Measurements from ENCODE around the gene IGLL5.

IGLL5 gene

DNA sequence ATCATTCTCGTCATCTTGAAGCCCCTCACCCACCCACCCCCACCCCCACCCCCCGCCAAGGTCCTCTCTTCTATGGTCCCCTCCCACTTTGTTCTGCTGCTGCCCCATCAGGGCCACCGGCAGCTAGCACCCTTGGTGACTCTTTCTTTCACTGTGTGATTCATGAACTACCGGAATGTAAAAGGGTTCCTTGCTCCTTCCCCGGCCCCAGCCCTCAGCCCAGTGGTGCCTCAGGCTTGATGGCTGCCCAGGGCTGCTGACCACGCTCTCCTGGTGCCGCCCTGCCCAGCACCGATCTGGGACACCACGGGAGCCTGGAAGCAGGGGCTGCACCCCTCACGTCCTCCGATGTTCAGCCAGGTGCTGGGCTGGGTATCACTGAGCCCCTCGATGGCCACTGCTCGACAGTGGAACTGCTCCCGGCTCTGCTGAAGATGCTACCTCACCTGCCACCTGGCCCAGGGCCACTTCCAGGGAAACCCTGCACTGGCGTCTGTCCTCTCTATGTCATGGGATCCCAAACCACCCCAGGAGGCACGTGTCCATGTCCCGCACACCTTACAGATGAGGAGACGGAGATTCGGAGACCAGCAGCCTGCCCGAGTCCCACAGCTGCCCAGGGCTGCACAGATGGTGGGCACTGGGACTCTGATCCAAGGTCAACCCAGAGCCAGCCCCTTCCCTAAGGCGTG, 39.7 kb downstream of the IGLL5 start:
- DNase-seq (ENCODE audit: low spot score) = no peak

DNA sequence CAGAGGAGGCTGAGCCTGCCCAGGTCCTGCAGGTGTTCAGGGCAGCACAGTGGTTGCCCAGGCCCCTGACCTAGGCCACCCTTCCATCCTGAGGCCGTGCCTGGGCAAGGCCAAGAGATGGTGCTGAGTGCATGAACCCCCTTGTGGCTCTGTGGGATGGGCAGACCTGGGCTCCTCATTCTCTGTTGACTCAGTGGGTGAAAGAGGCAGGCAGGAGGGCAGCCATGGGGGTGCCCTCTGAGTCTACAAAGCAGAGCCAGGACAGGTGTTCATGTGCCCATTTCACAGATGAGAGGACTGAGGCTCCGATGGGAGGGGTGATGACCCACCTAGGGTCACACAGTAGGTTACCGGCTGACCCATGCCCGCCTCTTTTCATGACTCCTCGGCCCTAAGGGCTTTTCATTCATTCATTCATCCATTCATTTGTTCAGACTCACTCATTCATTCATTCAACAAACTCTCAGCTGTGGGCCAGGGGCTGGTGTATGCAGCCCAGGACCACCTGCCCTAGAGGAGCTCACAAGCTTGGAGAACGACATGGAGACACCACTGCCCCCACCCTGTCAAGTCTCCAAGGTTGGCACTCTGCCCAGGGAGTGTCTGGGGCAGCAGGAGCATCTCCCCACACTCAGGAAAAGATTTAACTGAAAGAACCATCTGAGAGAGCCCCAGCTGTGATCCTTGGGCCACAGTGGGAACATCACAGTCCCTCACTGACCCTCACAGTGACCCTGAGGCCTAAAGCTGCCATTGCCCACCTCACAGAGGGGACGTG, 40.5 kb downstream of the IGLL5 start:
- DNase-seq (ENCODE audit: low spot score) = no peak

DNA sequence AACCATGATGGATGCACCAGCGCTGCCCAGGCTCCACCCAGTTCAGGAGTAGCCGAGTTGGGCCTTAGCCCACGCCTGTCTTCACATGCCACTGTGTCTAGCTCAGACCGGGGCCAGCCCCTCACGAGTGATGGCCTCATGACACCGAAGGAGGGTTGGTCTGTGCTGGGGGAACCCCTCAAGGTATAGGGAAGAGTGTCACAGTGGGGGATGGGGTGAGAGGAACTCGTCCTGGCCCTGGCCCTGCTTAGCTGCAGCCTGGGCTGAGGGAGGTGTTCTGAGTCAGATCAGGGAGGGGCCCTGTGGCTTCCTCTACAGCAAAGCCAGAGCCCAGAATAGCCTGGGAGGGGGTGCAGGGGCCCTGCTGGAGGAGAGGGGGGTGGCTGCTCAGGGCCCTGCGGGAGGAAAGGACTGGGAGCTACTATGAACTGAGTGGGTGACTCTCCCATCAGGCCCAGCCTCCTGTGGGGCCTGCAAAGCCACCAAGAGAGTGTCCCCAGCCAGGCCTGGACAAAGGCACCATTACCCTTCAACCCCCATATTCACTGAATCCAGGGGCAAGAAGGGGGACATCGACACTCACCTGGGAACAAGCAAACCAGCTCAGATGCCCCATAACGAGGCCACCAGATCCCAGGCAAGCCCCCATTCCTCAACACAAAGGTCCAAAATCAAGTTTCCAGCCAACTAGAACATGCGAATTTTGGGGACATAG, 41.2 kb downstream of the IGLL5 start:
- peak; percentile 65 for DNase-seq (ENCODE audit: low spot score)

DNA sequence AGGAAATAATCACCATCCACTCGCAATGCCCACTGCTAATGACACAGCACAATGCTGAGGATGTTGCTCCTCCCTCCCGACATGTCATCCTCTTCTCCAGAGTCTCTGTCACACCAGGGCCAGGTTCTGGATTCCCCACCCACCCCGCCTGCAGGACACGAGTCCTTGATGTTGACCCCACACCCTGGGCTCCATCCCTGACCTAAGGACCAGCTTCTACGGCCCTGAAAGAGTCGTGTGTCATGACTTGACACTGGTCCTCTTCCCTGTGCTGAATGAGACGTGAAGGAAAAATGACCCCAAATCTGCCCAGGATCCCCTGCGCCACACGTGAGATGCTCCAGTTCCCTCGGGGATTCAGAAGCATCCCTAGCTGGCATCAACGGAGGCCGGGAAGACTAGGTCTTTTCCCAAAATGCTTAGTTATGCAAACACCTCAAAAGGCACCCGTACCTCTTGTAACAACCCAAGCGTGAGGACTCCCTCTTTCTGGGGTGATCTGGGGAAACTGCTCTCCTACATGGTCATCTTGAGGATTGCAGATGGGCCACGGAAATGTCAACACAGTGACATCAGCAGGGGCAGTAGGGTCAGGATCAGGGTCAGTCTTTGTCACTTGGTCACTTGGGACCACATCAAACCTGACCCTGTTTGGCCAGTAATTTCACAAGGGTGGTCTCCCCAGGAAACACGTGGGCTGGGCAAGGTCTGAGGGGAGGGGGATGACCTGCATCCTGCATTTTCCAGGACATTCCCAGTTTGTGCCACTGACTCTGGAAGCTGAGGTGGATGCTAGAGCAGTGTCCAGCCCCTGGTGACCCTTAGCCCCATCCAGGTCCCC, 42.0 kb downstream of the IGLL5 start:
- DNase-seq (ENCODE audit: low spot score) = no peak

DNA sequence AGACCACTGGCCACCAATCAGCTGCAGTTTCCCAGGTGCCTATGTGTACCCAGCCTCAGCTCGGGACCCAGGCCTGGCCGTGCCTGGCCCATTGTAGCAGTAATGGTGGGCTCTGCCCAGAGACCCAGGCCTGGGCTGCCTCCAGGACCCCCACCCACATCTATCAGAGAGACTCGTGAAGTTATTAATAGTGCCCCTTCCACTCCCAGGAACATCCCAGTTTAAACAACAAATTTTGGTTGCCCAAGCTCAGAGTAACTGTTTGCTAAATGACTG, 42.5 kb downstream of the IGLL5 start:
- DNase-seq (ENCODE audit: low spot score) = no peak

DNA sequence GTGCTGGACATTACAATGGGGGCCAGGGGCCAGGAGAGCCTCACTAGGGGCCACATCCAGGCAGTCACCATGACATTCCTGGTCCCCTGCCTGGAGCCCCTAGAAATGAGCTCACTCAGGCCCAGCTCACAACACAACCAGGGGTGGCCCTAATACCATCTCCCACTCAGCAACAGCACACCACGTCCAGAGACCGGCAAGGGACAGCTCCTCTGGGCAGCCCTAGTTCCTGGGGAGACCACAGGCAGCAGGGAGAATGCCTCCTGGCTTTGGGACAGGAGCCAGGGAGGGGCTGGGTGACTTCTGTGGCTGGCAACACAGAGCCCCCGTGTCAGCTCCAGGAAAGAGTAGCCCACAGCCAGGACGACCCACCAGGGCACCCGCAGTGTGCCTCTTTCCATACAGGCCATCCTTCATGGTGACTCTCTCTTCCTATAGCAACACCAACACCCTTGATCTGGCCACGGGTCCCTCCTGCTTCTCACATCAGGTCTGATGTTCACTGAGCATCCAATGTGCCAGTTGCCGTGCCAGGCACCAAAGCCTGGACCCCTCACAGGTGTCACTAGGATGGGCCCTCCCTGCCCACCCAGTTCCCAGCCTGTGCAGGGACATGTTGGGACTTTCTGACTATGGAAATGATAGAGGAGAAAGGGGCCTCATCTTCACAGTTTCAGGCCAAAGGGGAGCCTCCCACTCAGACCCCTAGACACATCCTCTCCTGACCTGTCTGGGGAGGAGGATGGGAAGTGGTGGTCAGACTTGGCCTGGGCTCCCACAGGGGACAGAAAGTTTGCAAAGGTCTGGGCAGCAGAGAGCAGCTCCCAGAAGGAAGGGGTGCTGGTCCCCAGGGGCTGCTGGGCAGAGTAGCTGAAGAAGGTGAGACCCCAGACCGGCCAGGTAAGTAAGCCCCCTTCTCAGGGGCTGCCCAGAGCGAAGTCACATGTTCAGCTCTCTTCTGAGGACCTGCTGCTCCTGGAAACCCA, 43.2 kb downstream of the IGLL5 start:
- DNase-seq (ENCODE audit: low spot score) = no peak

DNA sequence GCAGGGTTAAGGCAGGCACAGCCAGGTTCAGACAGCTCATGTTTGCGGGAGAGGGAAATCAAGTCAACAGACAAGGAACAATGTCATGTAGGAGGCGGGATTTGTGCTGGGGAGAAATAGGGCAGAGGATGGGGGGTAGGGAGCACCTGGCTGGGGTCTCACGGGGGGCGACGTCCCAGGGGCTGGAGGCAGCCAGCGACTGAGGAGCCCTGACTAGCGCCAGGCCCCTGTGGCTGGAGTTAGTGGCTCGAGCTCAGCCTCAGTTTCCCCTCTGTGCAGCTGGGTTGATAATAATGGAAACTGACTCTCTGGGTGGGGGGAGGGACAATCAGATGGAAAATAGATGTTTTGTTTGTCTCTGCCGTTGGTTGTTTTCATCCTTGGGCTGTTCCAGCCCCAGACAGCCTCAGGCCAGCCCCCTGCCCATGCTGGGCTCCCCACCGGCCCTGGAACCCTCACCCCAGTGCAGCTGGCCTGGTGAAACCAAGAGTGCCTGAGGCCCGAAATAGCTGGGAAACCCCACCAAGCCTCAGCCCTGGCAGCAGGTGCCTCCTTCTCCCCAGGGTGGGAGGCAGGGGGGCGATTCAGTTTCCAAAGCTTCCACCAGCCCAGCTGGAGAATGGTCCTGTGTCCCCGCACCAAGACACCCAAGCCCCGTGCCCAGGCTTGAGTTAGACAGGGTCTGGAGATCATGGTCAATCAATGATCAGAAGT, 44.1 kb downstream of the IGLL5 start:
- DNase-seq (ENCODE audit: low spot score) = no peak

DNA sequence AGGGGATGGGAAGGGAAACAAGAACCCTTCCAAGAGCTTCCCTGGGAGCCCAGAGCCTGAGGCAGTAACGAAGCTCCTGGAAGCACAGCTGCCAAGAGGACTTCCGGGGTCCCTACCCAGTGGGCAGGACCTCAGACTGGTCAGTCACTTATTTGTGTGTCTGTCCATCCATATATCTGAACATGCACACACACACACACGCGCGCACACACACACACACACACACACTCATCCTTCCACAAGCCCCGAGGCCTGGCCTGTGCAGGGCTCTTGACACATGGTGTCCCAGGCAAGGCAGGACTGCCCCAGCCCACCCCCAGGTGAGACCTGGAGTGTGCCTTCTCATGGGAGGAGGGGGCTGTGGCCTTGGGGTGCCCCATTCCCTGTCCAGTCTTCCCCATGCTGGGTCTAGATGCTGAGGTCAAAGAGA, 44.9 kb downstream of the IGLL5 start:
- no peak for DNase-seq (ENCODE audit: low spot score)

DNA sequence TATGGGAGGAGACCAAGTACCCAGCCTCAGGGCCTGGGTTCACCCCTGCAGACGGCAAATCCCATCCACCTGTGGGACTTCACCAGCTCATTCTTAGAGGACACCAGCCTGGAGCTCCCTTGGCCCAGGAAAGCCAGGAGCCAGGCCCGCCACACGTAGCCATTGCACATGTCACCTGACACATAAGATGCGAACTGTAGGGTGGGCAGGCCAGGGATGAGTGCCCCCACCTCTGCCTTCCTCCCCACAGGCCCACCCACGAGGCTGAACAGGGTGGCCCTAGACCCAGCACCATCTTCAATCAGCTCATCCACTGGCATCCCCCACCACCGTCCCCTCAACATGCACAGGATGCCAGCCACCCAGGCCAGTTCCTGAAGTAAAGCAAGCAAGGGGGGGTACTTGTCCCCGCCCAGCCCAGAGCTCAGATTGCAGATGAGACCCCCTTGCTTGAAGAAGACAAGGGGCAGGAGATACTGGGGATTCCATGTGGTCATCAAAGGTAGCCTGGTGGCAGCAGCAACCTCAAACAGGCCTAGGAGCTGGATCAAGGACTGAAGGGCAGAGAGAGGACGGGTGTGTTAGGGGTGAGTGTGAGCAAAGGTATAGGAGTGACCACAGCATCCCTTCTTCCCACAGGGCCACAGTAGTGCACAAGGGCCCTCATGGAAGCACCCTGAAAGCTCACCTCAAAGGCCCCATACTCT, 45.6 kb downstream of the IGLL5 start:
- no peak for DNase-seq (ENCODE audit: low spot score)

DNA sequence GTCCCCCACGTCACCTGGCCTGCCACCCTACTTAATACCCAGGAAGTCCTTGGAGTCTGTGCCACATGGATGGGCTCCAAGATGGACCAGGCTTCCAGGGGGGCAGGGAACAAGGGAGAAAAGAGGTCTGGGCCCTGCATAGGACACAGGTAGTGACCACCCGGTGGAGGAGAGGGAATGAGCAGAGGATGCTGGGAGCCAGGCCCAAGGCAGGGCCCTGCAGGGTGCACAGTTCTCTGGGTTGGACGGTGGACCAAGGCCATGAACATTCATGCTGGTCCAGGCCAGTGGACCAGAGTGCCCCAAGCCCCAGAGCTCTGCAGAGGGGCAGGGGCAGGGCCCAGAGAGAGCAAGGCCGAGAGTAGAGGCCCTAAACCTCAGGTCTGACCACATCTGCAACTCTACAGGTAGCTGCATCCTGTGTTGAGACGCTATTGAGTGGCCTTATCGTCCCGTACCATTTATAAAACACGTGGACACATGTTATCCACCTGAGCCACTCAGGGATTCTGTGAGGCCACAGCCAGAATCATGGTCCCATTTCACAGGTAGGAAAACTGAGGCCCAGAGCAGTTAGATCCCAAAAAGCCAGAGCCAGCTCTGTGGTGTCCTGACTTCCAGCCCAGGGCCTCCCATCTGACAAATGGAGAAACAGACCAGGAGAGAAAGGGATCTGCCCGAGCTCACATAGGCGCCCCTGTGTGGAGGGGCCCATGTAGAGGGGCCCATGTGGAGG, 46.4 kb downstream of the IGLL5 start:
- no peak for DNase-seq (ENCODE audit: low spot score)

DNA sequence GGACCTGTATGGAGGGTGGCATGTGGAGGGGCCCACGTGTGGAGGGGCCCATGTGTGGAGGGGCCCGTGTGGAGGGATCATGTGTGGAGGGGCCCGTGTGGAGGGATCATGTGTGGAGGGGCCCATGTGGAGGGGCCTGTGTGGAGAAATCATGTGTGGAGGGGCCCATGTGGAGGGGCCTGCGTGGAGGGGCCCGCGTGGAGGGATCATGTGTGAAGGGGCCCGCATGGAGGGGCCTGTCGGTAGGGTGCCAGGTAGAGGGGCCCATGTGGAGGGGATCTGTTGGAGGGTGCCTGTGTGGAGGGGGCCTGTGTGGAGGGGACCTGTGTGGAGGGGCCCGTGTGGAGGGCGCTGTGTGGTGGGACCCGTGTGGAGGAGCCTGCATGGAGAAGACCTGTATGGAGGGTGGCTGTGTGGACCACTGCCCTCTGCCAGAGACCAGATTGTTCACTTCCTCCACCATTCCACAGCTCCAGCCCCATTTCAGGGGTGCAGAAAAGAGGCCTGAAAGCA, 47.0 kb downstream of the IGLL5 start:
- no peak for DNase-seq (ENCODE audit: low spot score)

DNA sequence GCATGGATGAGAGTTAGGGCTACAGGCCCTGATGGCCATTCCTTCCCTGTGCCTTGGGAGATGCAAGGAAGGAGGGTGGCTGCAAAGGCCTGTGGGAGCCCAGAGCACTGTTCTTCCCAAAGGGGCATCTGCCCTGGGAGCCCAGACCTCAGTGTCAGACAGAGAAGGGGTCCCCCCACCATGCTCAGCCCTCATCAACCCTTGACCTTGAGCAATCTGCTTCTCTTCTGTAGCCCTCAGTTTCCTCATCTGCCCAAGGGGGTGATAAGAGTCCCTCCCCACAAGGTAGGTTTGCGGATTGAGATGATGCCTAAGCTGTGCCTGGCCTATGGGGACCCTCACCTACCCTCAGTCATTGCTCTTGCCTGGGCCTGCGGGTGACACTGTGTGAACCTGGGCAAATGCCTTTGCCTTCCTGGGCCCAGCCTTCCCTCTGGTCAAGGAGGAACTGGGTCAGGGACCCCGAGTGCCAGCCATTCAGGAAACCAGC, 47.5 kb downstream of the IGLL5 start:
- no peak for DNase-seq (ENCODE audit: low spot score)

DNA sequence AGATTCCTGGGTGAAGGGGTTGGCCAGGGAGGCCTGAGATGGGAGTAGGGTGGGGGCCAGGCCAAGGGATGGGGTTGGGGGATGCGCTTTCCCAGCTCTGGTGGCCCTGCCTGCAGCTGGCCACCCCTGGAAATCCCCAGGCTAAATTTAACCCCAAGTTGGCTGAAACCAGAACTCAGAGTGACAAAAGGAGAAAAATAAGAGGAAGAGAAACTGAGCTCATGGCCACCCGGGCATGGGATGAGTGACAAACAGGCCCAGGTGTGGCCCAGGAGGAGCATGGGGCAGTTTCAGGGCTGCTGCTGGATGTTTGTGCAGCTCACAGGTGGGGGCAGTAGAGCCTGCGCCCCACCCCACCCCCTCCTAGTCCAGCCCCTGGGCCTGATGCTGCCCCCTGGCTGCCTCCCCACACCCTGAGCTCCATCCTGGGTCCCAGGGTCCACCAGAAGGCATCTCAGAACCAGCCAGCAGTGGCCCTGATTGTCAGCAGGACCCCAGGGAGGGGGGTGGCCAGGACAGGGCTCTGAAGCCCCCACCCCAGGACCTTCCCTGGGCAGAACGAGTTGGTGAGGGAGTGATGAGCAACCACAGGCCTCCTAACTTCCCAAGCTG, 48.0 kb downstream of the IGLL5 start:
- DNase-seq (ENCODE audit: low spot score) = no peak

DNA sequence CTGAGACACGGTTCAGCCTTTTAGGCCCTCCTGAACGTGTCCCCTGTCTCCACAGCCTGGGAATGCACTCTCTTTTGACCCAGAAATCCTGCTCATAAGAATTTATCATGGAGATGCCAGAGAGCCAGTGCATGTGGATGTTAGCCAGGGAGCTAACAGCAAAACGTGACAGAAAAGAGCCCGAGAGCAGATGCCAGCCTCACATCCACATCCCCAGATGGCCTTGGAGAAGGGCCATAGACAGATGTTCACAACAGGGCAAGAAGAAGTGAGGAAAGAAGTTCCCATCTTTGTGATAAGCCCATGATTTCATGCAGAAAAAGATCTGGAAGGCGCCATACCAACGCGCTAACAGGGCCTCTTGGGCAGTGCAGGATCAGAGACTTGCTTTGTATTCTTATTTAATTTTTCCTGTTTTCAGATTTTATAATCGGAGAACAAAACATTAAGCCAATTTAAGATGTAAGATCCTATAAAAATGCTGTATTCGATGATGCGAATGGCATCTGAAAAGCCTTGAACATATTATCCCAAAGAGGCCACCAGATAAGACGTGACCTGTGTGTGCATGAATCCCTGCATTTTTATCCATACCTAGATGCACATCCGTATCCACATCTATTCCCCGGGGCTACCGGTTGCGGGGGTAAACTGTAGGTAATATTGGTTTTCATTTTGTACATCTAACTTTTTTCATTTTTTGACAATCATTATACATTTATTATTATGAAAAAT, 48.7 kb downstream of the IGLL5 start:
- no peak for DNase-seq (ENCODE audit: low spot score)

DNA sequence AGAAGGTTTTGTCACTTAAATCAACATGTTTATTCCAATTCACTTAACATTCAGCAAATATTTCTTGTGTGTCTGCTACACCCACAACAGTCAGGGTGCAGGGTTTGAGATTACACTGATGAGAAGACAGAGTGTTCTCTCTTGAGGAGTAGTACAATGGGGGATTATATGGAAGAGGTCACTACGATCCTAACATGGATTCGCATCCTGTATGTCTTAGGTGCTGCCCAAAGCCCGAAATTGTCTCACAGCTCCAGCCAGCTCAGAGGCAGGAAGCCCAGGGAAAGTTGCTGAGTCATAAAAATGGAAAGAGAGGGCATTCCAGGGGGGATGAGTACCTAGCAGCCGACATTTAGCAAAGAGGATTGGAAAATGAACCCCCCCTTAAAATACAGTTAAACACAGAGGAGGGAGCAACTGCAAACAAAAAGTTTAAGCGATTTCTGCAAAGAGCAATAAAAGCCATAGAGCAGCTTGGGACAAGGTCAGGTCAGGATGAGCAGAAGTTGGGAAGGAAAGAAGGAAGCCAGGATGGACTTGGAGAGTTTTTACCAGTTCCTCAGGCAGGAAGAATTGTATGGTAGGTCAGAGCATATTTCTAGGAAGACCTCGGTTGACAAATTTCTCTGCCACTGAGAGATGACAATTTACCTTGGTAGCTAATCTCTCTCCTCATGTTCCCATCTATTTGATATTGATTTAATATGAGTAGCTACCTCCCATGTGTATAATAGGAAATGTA, 49.5 kb downstream of the IGLL5 start:
- no peak for DNase-seq (ENCODE audit: low spot score)

DNA sequence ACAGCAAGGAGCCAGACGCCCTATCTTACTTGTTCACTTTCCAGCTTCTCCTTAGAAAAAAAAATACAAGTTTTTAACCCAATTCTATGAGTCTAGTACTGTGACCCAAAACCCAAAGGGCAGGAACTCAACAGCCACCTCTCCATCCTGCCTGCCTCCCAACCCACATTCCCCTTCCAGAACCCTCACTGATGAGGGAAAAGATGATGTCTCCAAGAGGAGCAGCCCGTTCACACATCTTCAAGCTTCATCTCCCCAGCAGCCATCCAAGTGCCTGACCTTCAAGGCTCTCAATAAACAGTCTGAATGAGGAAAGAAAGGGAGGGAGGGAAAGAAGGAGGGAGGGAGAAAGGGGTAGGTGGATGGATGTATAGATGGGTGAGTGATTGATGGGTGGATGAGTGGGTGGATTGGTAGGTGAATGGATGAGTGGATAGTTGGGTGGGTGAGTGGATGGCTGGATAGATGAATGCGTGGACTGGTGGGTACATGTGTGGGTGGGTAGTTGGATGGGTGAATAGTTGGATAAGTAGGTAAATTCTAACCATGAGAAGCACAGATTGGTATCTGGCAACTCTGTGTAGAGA, 50.4 kb downstream of the IGLL5 start:
- DNase-seq (ENCODE audit: low spot score) = no peak

All from hepatic stellate cell (primary cell).